Measurements from ENCODE around the gene BEST3.
"Not testable (repeated sequence)": the region's sequence is repeated elsewhere in the genome, so short reads cannot be mapped to it uniquely, and the experiment has no call there.

Gene BEST3

GRCh38 chr12:69687390-69687789 lies 11.7 kb downstream of the BEST3 start:
- no peak overlapping the region for H3K27ac ChIP-seq (ENCODE audit: low read depth, low read length)
- no peaks in the 10 kb centered on the region for H3K9me3 ChIP-seq (ENCODE audit: control insufficient read depth, insufficient read depth, low read depth, low read length)
- no peaks in the 10 kb centered on the region for H3K36me3 ChIP-seq (ENCODE audit: control insufficient read depth, insufficient read depth, low read length)
- no peak overlapping the region for H3K4me3 ChIP-seq (ENCODE audit: low read depth, low read length)
- no peaks in the 10 kb centered on the region for H3K27me3 ChIP-seq (ENCODE audit: control insufficient read depth, insufficient read depth, low read length)
- H3K9ac ChIP-seq (ENCODE audit: low read length): no peak overlapping the region
- peaks cover 27% of the 10 kb centered on the region for H3K4me1 ChIP-seq (ENCODE audit: control insufficient read depth, insufficient read depth, low read length)

- Histone ChIP-seq H3K4me3 (ENCODE audit: low read depth, low read length) (no peak overlapping the region), H3K27ac (ENCODE audit: low read depth, low read length) (no peak overlapping the region), H3K9me3 (ENCODE audit: control insufficient read depth, insufficient read depth, low read depth, low read length) (no peaks in the 10 kb centered on the region), H3K27me3 (ENCODE audit: control insufficient read depth, insufficient read depth, low read length) (no peaks in the 10 kb centered on the region), H3K36me3 (ENCODE audit: control insufficient read depth, insufficient read depth, low read length) (no peaks in the 10 kb centered on the region), H3K4me1 (ENCODE audit: control insufficient read depth, insufficient read depth, low read length) (peaks cover 27% of the 10 kb centered on the region), H3K9ac (ENCODE audit: low read length) (no peak overlapping the region)
These were observed 12.4 kb downstream of the BEST3 start for GRCh38 chr12:69686731-69687130.

- no peak overlapping the region for H3K4me3 ChIP-seq (ENCODE audit: low read depth, low read length)
- peaks cover 27% of the 10 kb centered on the region for H3K4me1 ChIP-seq (ENCODE audit: control insufficient read depth, insufficient read depth, low read length)
- H3K36me3 ChIP-seq (ENCODE audit: control insufficient read depth, insufficient read depth, low read length): no peaks in the 10 kb centered on the region
- no peak overlapping the region for H3K27ac ChIP-seq (ENCODE audit: low read depth, low read length)
- H3K9me3 ChIP-seq (ENCODE audit: control insufficient read depth, insufficient read depth, low read depth, low read length): no peaks in the 10 kb centered on the region
- no peak overlapping the region for H3K9ac ChIP-seq (ENCODE audit: low read length)
- H3K27me3 ChIP-seq (ENCODE audit: control insufficient read depth, insufficient read depth, low read length): no peaks in the 10 kb centered on the region
These were observed 13.3 kb downstream of the BEST3 start for GRCh38 chr12:69685810-69686209.

GRCh38 chr12:69684466-69684865 lies 14.6 kb downstream of the BEST3 start:
- H3K27ac ChIP-seq (ENCODE audit: low read depth, low read length): no peak overlapping the region
- H3K4me3 ChIP-seq (ENCODE audit: low read depth, low read length): no peak overlapping the region

GRCh38 chr12:69682110-69682755 lies 16.9 kb downstream of the BEST3 start:
- Histone ChIP-seq H3K9ac (ENCODE audit: low read length) (no peak overlapping the region), H3K4me1 (ENCODE audit: control insufficient read depth, insufficient read depth, low read length) (peaks cover 3% of the 10 kb centered on the region; the same call in 1 of the 2 replicates), H3K27me3 (ENCODE audit: control insufficient read depth, insufficient read depth, low read length) (no peaks in the 10 kb centered on the region), H3K27ac (ENCODE audit: low read depth, low read length) (no peak overlapping the region), H3K36me3 (ENCODE audit: control insufficient read depth, insufficient read depth, low read length) (no peaks in the 10 kb centered on the region), H3K4me3 (ENCODE audit: low read depth, low read length) (no peak overlapping the region), H3K9me3 (ENCODE audit: control insufficient read depth, insufficient read depth, low read depth, low read length) (no peaks in the 10 kb centered on the region)

More at GRCh38 chr12:69684466-69684865, 14.6 kb downstream of the BEST3 start:
- Histone ChIP-seq H3K4me1 (ENCODE audit: control insufficient read depth, insufficient read depth, low read length) (peaks cover 16% of the 10 kb centered on the region), H3K9ac (ENCODE audit: low read length) (no peak overlapping the region), H3K36me3 (ENCODE audit: control insufficient read depth, insufficient read depth, low read length) (no peaks in the 10 kb centered on the region), H3K27me3 (ENCODE audit: control insufficient read depth, insufficient read depth, low read length) (no peaks in the 10 kb centered on the region), H3K9me3 (ENCODE audit: control insufficient read depth, insufficient read depth, low read depth, low read length) (no peaks in the 10 kb centered on the region)

GRCh38 chr12:69679119-69679518 lies 20.0 kb downstream of the BEST3 start:
- H3K27ac ChIP-seq (ENCODE audit: low read depth, low read length): no peak overlapping the region

GRCh38 chr12:69676257-69677012 lies 22.7 kb downstream of the BEST3 start:
- Histone ChIP-seq H3K27me3 (ENCODE audit: control insufficient read depth, insufficient read depth, low read length) (no peaks in the 10 kb centered on the region), H3K4me3 (ENCODE audit: low read depth, low read length) (no peak overlapping the region), H3K9me3 (ENCODE audit: control insufficient read depth, insufficient read depth, low read depth, low read length) (no peaks in the 10 kb centered on the region), H3K27ac (ENCODE audit: low read depth, low read length) (no peak overlapping the region), H3K4me1 (ENCODE audit: control insufficient read depth, insufficient read depth, low read length) (0 out of 2 replicates have a peak, but pooled peaks cover 2% of the 10 kb centered on the region), H3K36me3 (ENCODE audit: control insufficient read depth, insufficient read depth, low read length) (no peaks in the 10 kb centered on the region), H3K9ac (ENCODE audit: low read length) (no peak overlapping the region)

More at GRCh38 chr12:69679119-69679518, 20.0 kb downstream of the BEST3 start:
- no peaks in the 10 kb centered on the region for H3K36me3 ChIP-seq (ENCODE audit: control insufficient read depth, insufficient read depth, low read length)
- no peak overlapping the region for H3K9ac ChIP-seq (ENCODE audit: low read length)
- no peaks in the 10 kb centered on the region for H3K9me3 ChIP-seq (ENCODE audit: control insufficient read depth, insufficient read depth, low read depth, low read length)
- H3K4me1 ChIP-seq (ENCODE audit: control insufficient read depth, insufficient read depth, low read length): 0 out of 2 replicates have a peak, but pooled peaks cover 2% of the 10 kb centered on the region
- H3K4me3 ChIP-seq (ENCODE audit: low read depth, low read length): no peak overlapping the region
- H3K27me3 ChIP-seq (ENCODE audit: control insufficient read depth, insufficient read depth, low read length): no peaks in the 10 kb centered on the region

- Histone ChIP-seq H3K9me3 (ENCODE audit: control insufficient read depth, insufficient read depth, low read depth, low read length) (no peaks in the 10 kb centered on the region), H3K4me1 (ENCODE audit: control insufficient read depth, insufficient read depth, low read length) (0 out of 2 replicates have a peak, but pooled peaks cover 2% of the 10 kb centered on the region), H3K4me3 (ENCODE audit: low read depth, low read length) (no peak overlapping the region), H3K9ac (ENCODE audit: low read length) (no peak overlapping the region), H3K27me3 (ENCODE audit: control insufficient read depth, insufficient read depth, low read length) (no peaks in the 10 kb centered on the region), H3K36me3 (ENCODE audit: control insufficient read depth, insufficient read depth, low read length) (no peaks in the 10 kb centered on the region), H3K27ac (ENCODE audit: low read depth, low read length) (no peak overlapping the region)
These were observed 26.9 kb downstream of the BEST3 start for GRCh38 chr12:69672195-69672594.

- Histone ChIP-seq H3K9me3 (ENCODE audit: control insufficient read depth, insufficient read depth, low read depth, low read length) (no peaks in the 10 kb centered on the region), H3K4me1 (ENCODE audit: control insufficient read depth, insufficient read depth, low read length) (0 out of 2 replicates have a peak, but pooled peaks cover 2% of the 10 kb centered on the region), H3K4me3 (ENCODE audit: low read depth, low read length) (no peak overlapping the region), H3K36me3 (ENCODE audit: control insufficient read depth, insufficient read depth, low read length) (no peaks in the 10 kb centered on the region), H3K9ac (ENCODE audit: low read length) (no peak overlapping the region), H3K27ac (ENCODE audit: low read depth, low read length) (no peak overlapping the region), H3K27me3 (ENCODE audit: control insufficient read depth, insufficient read depth, low read length) (no peaks in the 10 kb centered on the region)
These were observed 27.5 kb downstream of the BEST3 start for GRCh38 chr12:69671597-69671996.

- Histone ChIP-seq H3K27ac (ENCODE audit: low read depth, low read length) (no peak overlapping the region), H3K27me3 (ENCODE audit: control insufficient read depth, insufficient read depth, low read length) (no peaks in the 10 kb centered on the region), H3K36me3 (ENCODE audit: control insufficient read depth, insufficient read depth, low read length) (no peaks in the 10 kb centered on the region), H3K9me3 (ENCODE audit: control insufficient read depth, insufficient read depth, low read depth, low read length) (no peaks in the 10 kb centered on the region), H3K9ac (ENCODE audit: low read length) (no peak overlapping the region), H3K4me3 (ENCODE audit: low read depth, low read length) (no peak overlapping the region), H3K4me1 (ENCODE audit: control insufficient read depth, insufficient read depth, low read length) (no peaks in the 10 kb centered on the region)
These were observed 32.3 kb downstream of the BEST3 start for GRCh38 chr12:69666798-69667197.

GRCh38 chr12:69664930-69665377 lies 34.1 kb downstream of the BEST3 start:
- not testable (repeated sequence) for H3K27me3 ChIP-seq (ENCODE audit: control insufficient read depth, insufficient read depth, low read length); H3K27ac ChIP-seq (ENCODE audit: low read depth, low read length); H3K4me3 ChIP-seq (ENCODE audit: low read depth, low read length); H3K9ac ChIP-seq (ENCODE audit: low read length); H3K9me3 ChIP-seq (ENCODE audit: control insufficient read depth, insufficient read depth, low read depth, low read length); H3K36me3 ChIP-seq (ENCODE audit: control insufficient read depth, insufficient read depth, low read length); H3K4me1 ChIP-seq (ENCODE audit: control insufficient read depth, insufficient read depth, low read length)
